ENCODE data around the gene MYCN. TPM values are rescaled to one million over a fixed set of nuclear protein-coding genes. Genes with fewer than 3 reads are reported as not detected.

MYCN gene
- total and polyA plus RNA-seq, 2 of the 4 experiments (the other 2 are of a cell fraction): not detected

DNA sequence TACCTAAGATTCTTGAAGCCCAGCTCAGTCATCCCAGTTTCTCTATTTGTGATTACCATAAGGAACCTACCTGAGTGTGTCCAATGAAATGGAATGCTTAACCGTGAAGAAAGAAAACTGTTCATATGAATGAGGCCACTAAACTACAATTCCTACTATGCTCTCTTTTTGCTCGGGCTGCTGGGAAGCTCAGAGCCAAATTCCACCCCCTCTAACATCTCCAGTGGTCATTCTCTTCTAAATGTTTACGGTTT lies 8.3 kb downstream of the MYCN start:
- H2BK120ac ChIP-seq (ENCODE audit: low read depth, low read length): no peak overlapping the region
- no peak overlapping the region for H2AK9ac ChIP-seq (replicated peaks; ENCODE audit: low read depth, low read length, poor library complexity)
- no peak overlapping the region for H2AFZ ChIP-seq (replicated peaks; ENCODE audit: low read length, poor library complexity)
- POLR2A ChIA-PET (ENCODE audit: unreplicated experiment): no interaction called here
- no peak overlapping the region for H2BK20ac ChIP-seq (ENCODE audit: low read depth, low read length)
- H2AK5ac ChIP-seq (ENCODE audit: low read depth, low read length): no peak overlapping the region
- no peaks in the 10 kb centered on the region for H3K9me1 ChIP-seq (ENCODE audit: insufficient read depth, low read length)
- H3K9ac ChIP-seq (ENCODE audit: low read depth, low read length): no peak overlapping the region
- H3K14ac ChIP-seq (replicated peaks; ENCODE audit: low read depth, low read length): no peak overlapping the region
- in situ Hi-C loops (cut with MboI; ENCODE audit: low sequenced_read_pairs) (no loop called here), dilution Hi-C loops (cut with HindIII; ENCODE audit: low sequenced_read_pairs, unreplicated experiment) (no loop called here), intact Hi-C loops (cut with micrococcal nuclease) (no loop called here)
- H4K91ac ChIP-seq (ENCODE audit: insufficient read depth, low read depth, low read length): no peak overlapping the region
- ATAC-seq (ENCODE audit: low read depth) (no peak), DNase-seq (no peak)
- no TSS peak for BruUV-seq (replicated peaks)
- no peaks in the 10 kb centered on the region for H3K79me1 ChIP-seq (ENCODE audit: low read depth in 1 of 2, low read length in 2 of 2)
- H4K20me1 ChIP-seq (ENCODE audit: insufficient read depth, low read length): no peaks in the 10 kb centered on the region
- no peak overlapping the region for H3K4me3 ChIP-seq (ENCODE audit: insufficient read depth, low read depth, low read length)
- no peak overlapping the region for H3K23ac ChIP-seq (ENCODE audit: low read depth, low read length)
- no peak overlapping the region for H2BK5ac ChIP-seq (ENCODE audit: low read depth, low read length, poor library complexity, severe bottlenecking)
- H3K4me2 ChIP-seq (ENCODE audit: low read depth, low read length): no peak overlapping the region
- peaks cover 1% of the 10 kb centered on the region; the same call in 1 of the 2 replicates for H3K27me3 ChIP-seq (ENCODE audit: control insufficient read depth, insufficient read depth, low read length)
- TF ChIP-seq POLR2A (IDR thresholded peaks at IDR 0.05; ENCODE audit: low read depth, low read length) (no peak), NFE2L2 (IDR thresholded peaks at IDR 0.05; ENCODE audit: low read depth, low read length) (no peak), CEBPB (IDR thresholded peaks at IDR 0.05; ENCODE audit: low read depth, low read length) (no peak), RAD21 (IDR thresholded peaks at IDR 0.05; ENCODE audit: low read length) (no peak), RFX5 (IDR thresholded peaks at IDR 0.05; ENCODE audit: low read depth, low read length) (no peak), MAFK (IDR thresholded peaks at IDR 0.05; ENCODE audit: low read depth, low read length) (no peak), CHD1 (IDR thresholded peaks at IDR 0.05; ENCODE audit: low read depth, low read length) (no peak), FOS (IDR thresholded peaks at IDR 0.05; ENCODE audit: low read depth, low read length) (no peak), RCOR1 (IDR thresholded peaks at IDR 0.05; ENCODE audit: insufficient replicate concordance, low read length) (no peak), BHLHE40 (IDR thresholded peaks at IDR 0.05; ENCODE audit: low read depth, low read length) (no peak), MXI1 (IDR thresholded peaks at IDR 0.05; ENCODE audit: borderline replicate concordance, low read depth, low read length) (no peak), SMC3 (IDR thresholded peaks at IDR 0.05; ENCODE audit: low read depth, low read length) (no peak), MAZ (IDR thresholded peaks at IDR 0.05; ENCODE audit: borderline replicate concordance, low read depth, low read length) (no peak)
- TF ChIP-seq, protein P1, sequence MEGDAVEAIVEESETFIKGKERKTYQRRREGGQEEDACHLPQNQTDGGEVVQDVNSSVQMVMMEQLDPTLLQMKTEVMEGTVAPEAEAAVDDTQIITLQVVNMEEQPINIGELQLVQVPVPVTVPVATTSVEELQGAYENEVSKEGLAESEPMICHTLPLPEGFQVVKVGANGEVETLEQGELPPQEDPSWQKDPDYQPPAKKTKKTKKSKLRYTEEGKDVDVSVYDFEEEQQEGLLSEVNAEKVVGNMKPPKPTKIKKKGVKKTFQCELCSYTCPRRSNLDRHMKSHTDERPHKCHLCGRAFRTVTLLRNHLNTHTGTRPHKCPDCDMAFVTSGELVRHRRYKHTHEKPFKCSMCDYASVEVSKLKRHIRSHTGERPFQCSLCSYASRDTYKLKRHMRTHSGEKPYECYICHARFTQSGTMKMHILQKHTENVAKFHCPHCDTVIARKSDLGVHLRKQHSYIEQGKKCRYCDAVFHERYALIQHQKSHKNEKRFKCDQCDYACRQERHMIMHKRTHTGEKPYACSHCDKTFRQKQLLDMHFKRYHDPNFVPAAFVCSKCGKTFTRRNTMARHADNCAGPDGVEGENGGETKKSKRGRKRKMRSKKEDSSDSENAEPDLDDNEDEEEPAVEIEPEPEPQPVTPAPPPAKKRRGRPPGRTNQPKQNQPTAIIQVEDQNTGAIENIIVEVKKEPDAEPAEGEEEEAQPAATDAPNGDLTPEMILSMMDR (conservative IDR thresholded peaks at IDR 0.05; ENCODE audit: low read depth, low read length): no peak
- TF ChIP-seq, protein P2, sequence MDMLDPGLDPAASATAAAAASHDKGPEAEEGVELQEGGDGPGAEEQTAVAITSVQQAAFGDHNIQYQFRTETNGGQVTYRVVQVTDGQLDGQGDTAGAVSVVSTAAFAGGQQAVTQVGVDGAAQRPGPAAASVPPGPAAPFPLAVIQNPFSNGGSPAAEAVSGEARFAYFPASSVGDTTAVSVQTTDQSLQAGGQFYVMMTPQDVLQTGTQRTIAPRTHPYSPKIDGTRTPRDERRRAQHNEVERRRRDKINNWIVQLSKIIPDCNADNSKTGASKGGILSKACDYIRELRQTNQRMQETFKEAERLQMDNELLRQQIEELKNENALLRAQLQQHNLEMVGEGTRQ (IDR thresholded peaks at IDR 0.05; ENCODE audit: low read depth, low read length): no peak
- TF ChIP-seq, protein P3, sequence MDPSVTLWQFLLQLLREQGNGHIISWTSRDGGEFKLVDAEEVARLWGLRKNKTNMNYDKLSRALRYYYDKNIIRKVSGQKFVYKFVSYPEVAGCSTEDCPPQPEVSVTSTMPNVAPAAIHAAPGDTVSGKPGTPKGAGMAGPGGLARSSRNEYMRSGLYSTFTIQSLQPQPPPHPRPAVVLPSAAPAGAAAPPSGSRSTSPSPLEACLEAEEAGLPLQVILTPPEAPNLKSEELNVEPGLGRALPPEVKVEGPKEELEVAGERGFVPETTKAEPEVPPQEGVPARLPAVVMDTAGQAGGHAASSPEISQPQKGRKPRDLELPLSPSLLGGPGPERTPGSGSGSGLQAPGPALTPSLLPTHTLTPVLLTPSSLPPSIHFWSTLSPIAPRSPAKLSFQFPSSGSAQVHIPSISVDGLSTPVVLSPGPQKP (IDR thresholded peaks at IDR 0.05; ENCODE audit: borderline replicate concordance, low read depth, low read length): no peak
- no peaks in the 10 kb centered on the region for H3K4me1 ChIP-seq (ENCODE audit: control insufficient read depth, insufficient read depth, low read length)
- H4K5ac ChIP-seq (ENCODE audit: low read depth, low read length): no peak overlapping the region
- H3K18ac ChIP-seq (ENCODE audit: low read depth, low read length): no peak overlapping the region
- H2BK15ac ChIP-seq (ENCODE audit: low read depth, low read length): no peak overlapping the region
- CTCF ChIA-PET: no interaction called here
- H3K36me3 ChIP-seq (ENCODE audit: control insufficient read depth, insufficient read depth, low read length): no peaks in the 10 kb centered on the region
- no peak overlapping the region for H4K8ac ChIP-seq (ENCODE audit: low read depth in 2 of 2, low read length in 2 of 2)
- no peak overlapping the region for H3K4ac ChIP-seq (ENCODE audit: low read depth, low read length)
- no peak overlapping the region for H3K56ac ChIP-seq (ENCODE audit: extremely low read depth, insufficient read depth, low read length)
- no CpG with 5 or more reads among the region's 3 CpGs for WGBS, 2 experiments (ENCODE audit: extremely low coverage in 2 of 2, insufficient read length in 1 of 2)
- H3K9me3 ChIP-seq (ENCODE audit: control insufficient read depth, insufficient read depth, low read length): peaks cover 16% of the 10 kb centered on the region
- no peak overlapping the region for H3K27ac ChIP-seq (ENCODE audit: insufficient read depth, low read length)
